NCI-H460 (cell line): Measurements from ENCODE around the gene C11orf71. TPM values are rescaled to one million over a fixed set of nuclear protein-coding genes. Genes with fewer than 3 reads are reported as not detected.

Experiments used
- DNase-seq: peaks from one replicate; pipeline ENCODE4 v3.0.0-alpha.2; 2016; ENCODE audit warnings: low read depth; ENCODE audit errors: extremely low read depth
- polyA plus RNA-seq: library from polyadenylated mRNA; depleted of rRNA; stranded (reverse); fragments of >200 nt; gene quantifications from 2 replicates; pipeline ENCODE4 v1.2.3, GENCODE V29; 2014; cell fraction: nucleus; rRNA removed
- total RNA-seq: library from RNA; depleted of rRNA; stranded (reverse); fragments of >200 nt; shearing (Covaris generic); gene quantifications from 2 replicates; pipeline ENCODE4 v1.2.3, GENCODE V29; 2014; rRNA removed

The C11orf71 gene
- 2.5 and 3.3 TPM in 2 replicates for total RNA-seq
- polyA plus RNA-seq: 4.5 and 8.2 TPM in 2 replicates

GRCh38 chr11:114400216-114400914 is at the start of gene C11orf71, which contains the start of gene RBM7:
TSS of gene C11orf71 (minus strand) at chr11:114400511. CDS start at chr11:114400331, 180 bp downstream.
TSS of gene RBM7 (plus strand) at chr11:114400666. CDS start at chr11:114400672, 6 bp downstream.
- peak; percentile 96 for DNase-seq

DNA sequence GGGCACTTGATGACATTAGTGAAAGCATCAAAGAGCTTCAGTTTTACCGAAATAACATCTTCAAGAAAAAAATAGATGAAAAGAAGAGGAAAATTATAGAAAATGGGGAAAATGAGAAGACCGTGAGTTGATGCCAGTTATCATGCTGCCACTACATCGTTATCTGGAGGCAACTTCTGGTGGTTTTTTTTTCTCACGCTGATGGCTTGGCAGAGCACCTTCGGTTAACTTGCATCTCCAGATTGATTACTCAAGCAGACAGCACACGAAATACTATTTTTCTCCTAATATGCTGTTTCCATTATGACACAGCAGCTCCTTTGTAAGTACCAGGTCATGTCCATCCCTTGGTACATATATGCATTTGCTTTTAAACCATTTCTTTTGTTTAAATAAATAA is 49.5 kb upstream of the C11orf71 start:
- no peak for DNase-seq

GRCh38 chr11:114448749-114449482 is 48.6 kb upstream of the C11orf71 start:
- DNase-seq: no peak

- DNase-seq: peak; percentile 35
These were observed 47.6 kb upstream of the C11orf71 start for GRCh38 chr11:114447892-114448291.

GRCh38 chr11:114447444-114447843 is 47.1 kb upstream of the C11orf71 start:
- DNase-seq: no peak

- DNase-seq: no peak
These were observed 42.2 kb upstream of the C11orf71 start for GRCh38 chr11:114442536-114442935.

DNA sequence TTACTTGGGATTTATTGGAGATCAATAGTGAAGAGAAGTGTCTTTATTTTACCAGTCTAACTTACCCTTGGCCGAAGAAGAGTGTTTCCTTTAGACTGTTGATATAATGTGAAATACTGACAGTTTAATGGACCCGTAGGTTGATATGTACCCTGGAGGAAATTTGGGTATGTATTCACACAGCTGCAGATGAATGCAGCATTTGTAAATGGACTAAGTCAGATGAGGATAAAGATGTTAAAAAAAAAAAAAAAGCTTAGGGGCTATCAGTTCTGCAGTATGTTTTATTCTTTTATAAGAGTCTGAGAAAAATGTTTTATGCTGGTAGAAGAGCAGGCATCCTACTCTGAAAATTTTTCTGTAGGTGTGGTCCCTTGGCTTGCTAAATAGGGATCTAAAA is 41.6 kb upstream of the C11orf71 start:
- DNase-seq: no peak

GRCh38 chr11:114440971-114441763 is 40.9 kb upstream of the C11orf71 start:
- no peak for DNase-seq

DNA sequence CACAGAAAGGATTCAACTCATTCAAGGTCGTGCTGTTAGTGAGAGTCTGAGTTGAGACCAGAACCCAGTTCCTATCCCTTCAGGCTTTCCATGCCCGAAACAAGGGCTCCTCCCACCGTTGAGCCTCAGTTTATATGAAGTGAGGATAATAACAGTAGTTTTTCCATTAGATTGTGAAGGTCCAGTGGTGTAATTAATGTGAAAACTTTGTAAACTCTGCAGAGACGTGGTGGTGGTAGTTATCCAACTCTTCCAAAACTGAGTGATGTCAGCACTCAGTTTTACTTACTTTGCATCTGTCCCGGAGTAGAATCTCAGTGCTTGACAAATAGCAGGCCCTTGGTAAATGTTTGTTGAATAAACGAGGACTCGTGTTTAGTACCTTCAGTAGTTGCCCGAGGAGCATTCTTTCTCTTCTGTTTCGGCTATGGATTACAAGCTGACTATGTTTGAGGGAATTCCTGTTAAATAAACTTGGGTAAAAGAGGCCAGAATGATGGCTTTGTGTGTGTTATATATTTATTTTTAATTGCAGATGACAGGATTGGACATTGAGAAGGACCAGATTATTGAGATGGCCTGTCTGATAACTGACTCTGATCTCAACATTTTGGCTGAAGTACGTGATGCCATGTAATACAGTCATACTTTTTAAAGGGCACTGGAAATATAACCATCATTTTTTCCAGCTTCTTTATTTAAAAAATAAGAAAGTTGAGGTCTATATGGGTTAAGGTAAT is 40.0 kb upstream of the C11orf71 start:
- no peak for DNase-seq

DNA sequence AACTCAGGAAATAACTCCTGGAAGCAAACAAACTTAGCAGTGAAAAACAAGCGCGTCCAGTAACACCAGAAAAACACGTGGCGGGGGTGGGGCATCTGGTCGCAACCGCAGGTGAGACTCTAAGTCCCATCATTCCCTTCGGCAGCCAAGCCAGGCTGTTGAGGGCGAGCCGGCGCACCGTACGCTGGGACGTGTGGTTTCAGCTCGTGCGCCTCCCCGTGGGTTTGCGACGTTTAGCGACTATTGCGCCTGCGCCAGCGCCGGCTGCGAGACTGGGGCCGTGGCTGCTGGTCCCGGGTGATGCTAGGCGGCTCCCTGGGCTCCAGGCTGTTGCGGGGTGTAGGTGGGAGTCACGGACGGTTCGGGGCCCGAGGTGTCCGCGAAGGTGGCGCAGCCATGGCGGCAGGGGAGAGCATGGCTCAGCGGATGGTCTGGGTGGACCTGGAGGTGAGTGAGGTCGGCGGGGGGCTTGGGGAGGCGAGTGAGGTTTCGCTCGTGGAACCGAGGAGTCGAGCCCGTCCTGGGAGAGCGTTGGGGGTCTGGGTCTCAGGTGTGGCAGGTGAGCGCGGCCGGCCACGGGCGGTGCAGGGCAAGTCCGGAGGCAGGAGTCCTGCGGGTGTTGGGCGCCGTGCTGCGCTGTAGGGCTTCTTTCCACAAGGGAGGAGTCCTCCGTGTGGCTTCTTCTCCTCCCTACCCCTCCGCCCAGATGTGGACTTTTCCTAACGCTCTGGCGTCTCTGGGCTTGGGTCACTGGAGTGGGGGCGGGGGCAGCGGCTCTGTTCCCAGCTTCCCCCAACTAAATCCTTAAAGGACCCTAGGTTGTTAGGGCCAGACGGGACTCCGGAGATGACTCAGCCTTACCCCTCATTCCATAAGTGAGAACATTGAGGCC is 39.2 kb upstream of the C11orf71 start, which contains the start of gene REXO2:
Gene REXO2, plus strand, starts transcription at position 239 of the 892 bp plus-strand sequence. Its CDS starts 62 bp downstream, at position 301.
- DNase-seq: peak; percentile 88

GRCh38 chr11:114438303-114438702 is 38.0 kb upstream of the C11orf71 start:
- no peak for DNase-seq

GRCh38 chr11:114433376-114433775 is 33.1 kb upstream of the C11orf71 start:
- DNase-seq: no peak

DNA sequence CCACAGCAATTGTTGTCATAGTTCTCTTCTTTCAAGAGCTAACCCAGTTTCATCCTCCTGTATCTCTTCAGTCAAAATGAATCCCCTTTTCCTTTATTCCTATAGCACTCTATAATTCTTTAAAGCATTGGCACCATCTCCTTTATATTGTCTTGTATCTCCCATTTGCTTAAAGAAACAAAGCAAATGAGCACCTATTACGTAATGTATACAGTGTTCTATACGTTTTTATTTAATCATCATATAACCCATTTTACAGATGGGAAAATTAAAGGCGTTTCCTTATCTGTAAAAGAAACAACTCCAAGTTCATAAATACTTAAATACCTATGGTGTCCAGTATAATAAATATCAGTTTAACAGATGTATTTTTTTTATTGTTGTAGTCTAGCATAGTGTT is 32.6 kb upstream of the C11orf71 start:
- DNase-seq: no peak

- no peak for DNase-seq
These were observed 30.0 kb upstream of the C11orf71 start for GRCh38 chr11:114430290-114430689.

GRCh38 chr11:114426280-114426679 is 26.0 kb upstream of the C11orf71 start:
- DNase-seq: no peak

- no peak for DNase-seq
These were observed 16.2 kb upstream of the C11orf71 start for GRCh38 chr11:114416441-114416961.

DNA sequence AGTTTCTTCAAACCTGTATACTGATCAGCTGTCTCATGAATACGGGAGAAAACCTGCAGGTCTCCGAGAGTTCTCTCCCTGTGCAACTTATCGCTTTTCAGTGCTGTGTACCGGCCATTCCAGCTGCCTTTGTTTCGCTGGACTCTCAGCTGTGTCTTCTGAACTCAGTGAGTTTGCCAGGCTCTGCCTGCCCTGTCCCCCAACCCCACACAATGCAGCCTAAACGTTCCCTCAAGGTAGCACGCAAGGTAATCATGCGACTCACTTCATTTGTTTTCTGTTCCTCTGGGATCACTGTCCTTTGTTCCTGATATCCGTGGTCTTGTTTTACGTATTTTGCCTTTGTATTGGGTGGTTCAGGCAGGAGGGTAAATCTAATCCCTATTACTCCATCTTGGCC is 13.6 kb upstream of the C11orf71 start:
- DNase-seq: no peak

- DNase-seq: no peak
These were observed 12.6 kb upstream of the C11orf71 start for GRCh38 chr11:114412946-114413345.

DNA sequence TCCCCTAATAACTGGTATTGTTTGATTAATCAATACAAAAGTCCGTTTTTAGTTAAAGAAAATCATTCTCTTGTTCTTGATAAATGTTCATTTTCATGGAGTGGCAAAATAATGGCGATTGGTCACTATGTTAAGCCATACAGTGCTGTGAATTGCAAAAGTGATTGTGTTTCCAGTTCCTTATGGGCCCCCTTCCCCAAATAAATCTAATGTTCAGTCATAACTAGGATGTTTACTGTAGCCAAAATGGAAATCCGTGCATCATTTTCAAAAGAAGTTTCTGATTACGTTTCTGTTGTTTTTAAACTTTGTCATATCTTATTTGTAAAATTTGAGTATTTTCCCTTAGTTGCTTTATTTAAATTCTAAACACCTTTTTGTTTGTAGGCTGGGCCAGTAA is 1.0 kb upstream of the C11orf71 start:
- no peak for DNase-seq
